ENCODE measurements around the gene ZHX3.

ZHX3 gene

GRCh38 chr20:41265938-41266337 is 51.6 kb downstream of the ZHX3 start:
- Mint-ChIP-seq H3K9me3 (no peaks in the 10 kb centered on the region), H3K4me3 (no peak overlapping the region)

GRCh38 chr20:41264819-41265218 is 52.7 kb downstream of the ZHX3 start:
- no peak for DNase-seq
- Mint-ChIP-seq H3K27ac (no peak overlapping the region), H3K4me3 (no peak overlapping the region), H3K9me3 (no peaks in the 10 kb centered on the region), H3K4me1 (ENCODE audit: low read depth in 2 of 2) (no peaks in the 10 kb centered on the region), H3K27me3 (no peaks in the 10 kb centered on the region), H3K36me3 (ENCODE audit: insufficient read depth) (peaks cover 6% of the 10 kb centered on the region)
- ATAC-seq (replicated peaks): no peak

More at GRCh38 chr20:41265938-41266337, 51.6 kb downstream of the ZHX3 start:
- ATAC-seq (replicated peaks) (no peak), DNase-seq (no peak)
- Mint-ChIP-seq H3K27me3 (no peaks in the 10 kb centered on the region), H3K27ac (no peak overlapping the region), H3K4me1 (ENCODE audit: low read depth in 2 of 2) (no peaks in the 10 kb centered on the region), H3K36me3 (ENCODE audit: insufficient read depth) (peaks cover 6% of the 10 kb centered on the region)

GRCh38 chr20:41261790-41262717 is 55.5 kb downstream of the ZHX3 start:
- no peak overlapping the region for H3K27ac Mint-ChIP-seq

DNA sequence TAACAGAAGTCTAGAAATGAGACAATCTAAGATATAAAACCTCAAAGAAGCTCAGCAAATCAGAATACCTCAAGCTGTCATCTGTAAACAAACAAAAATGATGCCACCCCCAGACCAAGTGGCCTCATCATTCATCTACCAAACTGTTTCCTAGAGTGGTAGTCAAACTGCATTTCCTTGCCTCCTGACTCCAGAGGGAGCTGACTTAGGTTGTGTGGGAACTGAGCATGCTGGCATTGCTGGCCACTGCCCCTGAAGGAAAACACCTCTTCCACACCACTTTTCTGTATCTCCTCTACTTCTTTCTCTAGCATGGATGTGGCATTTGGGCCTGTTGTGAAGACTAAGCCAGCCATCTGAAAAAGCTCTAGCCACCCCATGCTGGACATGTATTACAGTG is 56.3 kb downstream of the ZHX3 start:
- Mint-ChIP-seq H3K9me3 (no peaks in the 10 kb centered on the region), H3K36me3 (ENCODE audit: insufficient read depth) (no peaks in the 10 kb centered on the region), H3K4me1 (ENCODE audit: low read depth in 2 of 2) (no peaks in the 10 kb centered on the region), H3K4me3 (no peak overlapping the region), H3K27me3 (no peaks in the 10 kb centered on the region), H3K27ac (no peak overlapping the region)
- DNase-seq (no peak), ATAC-seq (replicated peaks) (no peak)

More at GRCh38 chr20:41261790-41262717, 55.5 kb downstream of the ZHX3 start:
- H3K4me1 Mint-ChIP-seq (ENCODE audit: low read depth in 2 of 2): no peaks in the 10 kb centered on the region
- peaks cover 3% of the 10 kb centered on the region for H3K36me3 Mint-ChIP-seq (ENCODE audit: insufficient read depth)
- H3K4me3 Mint-ChIP-seq: no peak overlapping the region
- no peaks in the 10 kb centered on the region for H3K9me3 Mint-ChIP-seq
- no peak for ATAC-seq (replicated peaks)
- H3K27me3 Mint-ChIP-seq: no peaks in the 10 kb centered on the region
- DNase-seq: no peak

DNA sequence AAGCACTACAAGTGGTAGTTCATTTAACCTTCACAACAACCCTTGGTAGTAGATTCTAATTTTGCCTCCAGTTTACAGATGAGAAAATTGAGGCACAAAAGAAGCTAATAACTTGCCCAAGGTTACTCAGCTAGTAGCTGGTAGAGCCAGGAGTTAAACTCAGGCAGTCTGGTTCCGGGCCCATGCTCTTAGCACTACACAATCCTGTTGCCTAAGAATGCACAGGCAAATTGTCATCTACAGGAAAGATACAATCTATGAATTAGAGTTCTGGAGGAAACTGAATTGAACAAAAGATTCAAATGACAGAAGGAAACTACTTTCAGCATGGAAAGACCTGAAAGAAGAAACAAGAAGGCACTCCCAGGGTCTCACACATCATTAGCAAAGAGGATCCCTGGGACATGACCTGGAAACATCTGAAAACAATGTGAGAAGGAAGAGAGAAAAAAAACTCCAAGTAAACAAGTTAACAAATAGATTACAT is 56.8 kb downstream of the ZHX3 start:
- no peak for ATAC-seq (replicated peaks)
- Mint-ChIP-seq H3K36me3 (ENCODE audit: insufficient read depth) (no peaks in the 10 kb centered on the region), H3K4me3 (no peak overlapping the region), H3K27ac (no peak overlapping the region), H3K4me1 (ENCODE audit: low read depth in 2 of 2) (no peaks in the 10 kb centered on the region), H3K9me3 (no peaks in the 10 kb centered on the region), H3K27me3 (no peaks in the 10 kb centered on the region)
- no peak for DNase-seq

GRCh38 chr20:41259309-41259708 is 58.2 kb downstream of the ZHX3 start:
- Mint-ChIP-seq H3K9me3 (no peaks in the 10 kb centered on the region), H3K27ac (no peak overlapping the region), H3K4me3 (no peak overlapping the region), H3K36me3 (ENCODE audit: insufficient read depth) (no peaks in the 10 kb centered on the region), H3K27me3 (no peaks in the 10 kb centered on the region), H3K4me1 (ENCODE audit: low read depth in 2 of 2) (no peaks in the 10 kb centered on the region)
- no peak for ATAC-seq (replicated peaks)
- DNase-seq: no peak

- no peaks in the 10 kb centered on the region for H3K9me3 Mint-ChIP-seq
- H3K4me1 Mint-ChIP-seq (ENCODE audit: low read depth in 2 of 2): no peaks in the 10 kb centered on the region
- DNase-seq (no peak), ATAC-seq (replicated peaks) (no peak)
- H3K27me3 Mint-ChIP-seq: no peaks in the 10 kb centered on the region
- H3K27ac Mint-ChIP-seq: no peak overlapping the region
- no peak overlapping the region for H3K4me3 Mint-ChIP-seq
- no peaks in the 10 kb centered on the region for H3K36me3 Mint-ChIP-seq (ENCODE audit: insufficient read depth)
These were observed 59.1 kb downstream of the ZHX3 start for GRCh38 chr20:41258474-41258873.

DNA sequence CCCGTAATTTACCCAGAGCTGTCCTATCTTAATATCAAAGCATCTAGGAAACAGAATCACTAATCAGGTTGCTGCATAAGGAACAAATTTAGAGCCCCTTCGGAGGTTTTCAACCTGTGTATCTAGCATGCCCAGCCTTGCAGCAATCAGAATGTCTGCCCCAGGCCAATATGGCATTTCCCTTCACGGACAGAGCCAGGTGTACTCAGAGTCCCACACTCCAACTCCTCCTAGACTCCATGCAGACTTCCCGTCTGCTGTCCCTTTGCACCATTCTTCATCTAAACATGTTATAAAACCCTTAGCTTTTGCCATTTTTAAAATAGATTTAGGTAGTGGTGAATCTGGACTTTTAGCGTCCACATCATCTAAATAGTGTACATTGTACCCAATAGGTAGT is 61.0 kb downstream of the ZHX3 start:
- Mint-ChIP-seq H3K27ac (no peak overlapping the region), H3K4me3 (no peak overlapping the region), H3K9me3 (no peaks in the 10 kb centered on the region), H3K4me1 (ENCODE audit: low read depth in 2 of 2) (no peaks in the 10 kb centered on the region), H3K36me3 (ENCODE audit: insufficient read depth) (no peaks in the 10 kb centered on the region), H3K27me3 (no peaks in the 10 kb centered on the region)
- no peak for ATAC-seq (replicated peaks)
- DNase-seq: no peak

- no peaks in the 10 kb centered on the region for H3K9me3 Mint-ChIP-seq
- H3K4me1 Mint-ChIP-seq (ENCODE audit: low read depth in 2 of 2): no peaks in the 10 kb centered on the region
- no peak overlapping the region for H3K27ac Mint-ChIP-seq
- no peak for DNase-seq
- no peak for ATAC-seq (replicated peaks)
- H3K27me3 Mint-ChIP-seq: no peaks in the 10 kb centered on the region
- H3K36me3 Mint-ChIP-seq (ENCODE audit: insufficient read depth): no peaks in the 10 kb centered on the region
- H3K4me3 Mint-ChIP-seq: no peak overlapping the region
These were observed 61.9 kb downstream of the ZHX3 start for GRCh38 chr20:41255655-41256054.

DNA sequence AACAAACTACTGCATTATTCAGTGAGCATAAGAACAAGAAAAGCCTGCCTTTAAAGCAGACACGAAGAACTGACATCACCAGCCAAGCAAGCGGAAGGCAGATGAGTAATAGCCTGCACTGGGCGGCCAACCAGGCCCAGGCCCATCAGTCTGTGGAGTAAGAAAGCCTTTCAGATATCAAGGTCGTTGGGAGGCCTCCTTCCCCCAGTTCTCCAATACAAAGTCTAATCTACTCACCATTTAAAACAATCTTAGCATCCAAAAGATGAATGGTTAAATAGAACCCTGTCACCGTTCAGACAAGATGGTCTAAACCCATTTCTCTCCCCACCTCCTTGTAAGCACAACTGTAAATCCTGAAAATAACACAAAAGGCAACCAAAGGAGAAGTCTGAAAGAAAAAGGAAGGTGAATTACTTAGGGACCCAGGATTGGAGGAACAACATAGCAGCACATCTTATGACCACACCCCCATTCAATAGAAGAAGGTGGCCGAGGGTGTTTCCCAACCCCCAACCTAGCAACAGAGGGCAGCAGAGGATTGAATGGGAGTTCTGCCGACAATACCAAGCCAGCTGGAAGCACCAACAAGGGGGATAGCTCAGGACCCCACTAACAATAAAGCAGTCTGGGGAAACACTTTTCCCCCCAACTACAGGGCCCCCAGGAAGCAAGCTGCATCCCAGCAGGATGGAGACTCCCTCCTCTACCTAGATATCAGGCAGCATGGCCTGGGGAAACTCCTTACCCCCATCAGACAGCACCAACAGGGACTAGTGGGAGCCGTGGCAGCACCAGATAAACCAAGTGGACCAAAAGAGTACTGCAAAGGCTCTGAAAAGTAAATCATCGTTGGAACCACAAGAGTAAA is 67.9 kb downstream of the ZHX3 start:
- Mint-ChIP-seq H3K27me3 (no peaks in the 10 kb centered on the region), H3K4me1 (ENCODE audit: low read depth in 2 of 2) (no peaks in the 10 kb centered on the region), H3K36me3 (ENCODE audit: insufficient read depth) (no peaks in the 10 kb centered on the region), H3K9me3 (no peaks in the 10 kb centered on the region), H3K4me3 (no peak overlapping the region), H3K27ac (no peak overlapping the region)
- DNase-seq (no peak), ATAC-seq (replicated peaks) (no peak)

GRCh38 chr20:41248368-41249024 is 69.0 kb downstream of the ZHX3 start:
- H3K27me3 Mint-ChIP-seq: no peaks in the 10 kb centered on the region
- no peaks in the 10 kb centered on the region for H3K4me1 Mint-ChIP-seq (ENCODE audit: low read depth in 2 of 2)
- H3K27ac Mint-ChIP-seq: no peak overlapping the region
- no peak for DNase-seq
- no peaks in the 10 kb centered on the region for H3K9me3 Mint-ChIP-seq
- no peak overlapping the region for H3K4me3 Mint-ChIP-seq
- H3K36me3 Mint-ChIP-seq (ENCODE audit: insufficient read depth): no peaks in the 10 kb centered on the region
- ATAC-seq (replicated peaks): no peak

DNA sequence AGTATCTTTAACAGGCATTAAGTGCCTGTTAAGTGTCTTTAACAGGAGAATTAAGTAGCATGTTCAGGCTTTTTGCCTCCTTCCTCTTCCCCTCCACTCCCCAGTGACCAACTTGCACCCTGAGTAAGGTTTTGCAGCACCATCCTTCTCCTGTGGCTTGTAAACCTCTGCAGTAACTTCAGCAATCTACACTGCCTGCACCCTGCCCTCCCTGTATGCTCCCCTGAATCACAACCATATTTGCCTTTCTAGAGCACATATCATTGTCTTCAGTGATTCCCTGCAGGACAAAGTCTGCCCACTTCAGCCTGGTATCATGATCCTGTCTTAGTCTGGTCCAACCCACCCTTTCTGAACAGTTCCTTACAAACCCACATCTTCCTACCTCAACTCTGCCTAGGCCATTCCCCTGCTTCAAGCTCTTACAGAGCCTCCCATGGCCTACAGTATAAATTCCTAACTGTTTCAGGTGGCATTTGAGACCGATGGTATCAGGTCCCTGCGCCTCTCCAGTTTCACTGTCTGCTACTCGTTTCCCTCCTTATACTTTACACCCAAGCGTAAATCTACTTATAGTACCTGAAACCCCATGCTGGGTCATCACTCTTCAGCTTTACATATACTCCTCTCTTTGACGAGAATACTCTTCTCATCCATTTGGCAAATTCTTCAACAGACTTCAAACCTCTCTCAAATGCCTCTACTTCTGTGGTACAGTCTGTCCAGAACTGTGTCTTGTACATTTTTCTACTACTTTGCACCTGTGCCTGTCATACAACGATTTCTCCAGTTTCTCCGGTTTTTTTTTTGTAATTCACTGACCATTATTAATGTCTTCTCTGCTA is 69.8 kb downstream of the ZHX3 start:
- DNase-seq (no peak), ATAC-seq (replicated peaks) (no peak)
- Mint-ChIP-seq H3K27me3 (no peaks in the 10 kb centered on the region), H3K9me3 (no peaks in the 10 kb centered on the region), H3K4me3 (no peak overlapping the region), H3K27ac (no peak overlapping the region), H3K4me1 (ENCODE audit: low read depth in 2 of 2) (peaks cover 1 to 2% of the 10 kb centered on the region in 2 donors), H3K36me3 (ENCODE audit: insufficient read depth) (no peaks in the 10 kb centered on the region)

All from effector memory CD8-positive, alpha-beta T cell (primary cell).